Ovary (tissue), 3 donors: Measurements from ENCODE around the gene BSN.

Experiments used
- EP300 ChIP-seq: sonication (generic); formaldehyde crosslinking; IDR thresholded peaks from one replicate; pipeline ENCODE4 v1.6.1; 2017; ENCODE audit warnings: antibody characterized with exemption
- POLR2A ChIP-seq: fragments of 450-650 bp; IDR thresholded peaks from one replicate; pipeline ENCODE4 v1.6.1; 2017; ENCODE audit warnings: antibody characterized with exemption, mild to moderate bottlenecking, moderate library complexity
- TF ChIP-seq, protein P1 (sequence below), 3 donors: fragments of 450-650 bp in 2 of 3; fragments of 200-600 bp in 1 of 3; IDR thresholded peaks; one replicate each; pipeline versions ENCODE4 v1.5.1 to v1.8.0; 2016 to 2022; ENCODE audit warnings: antibody characterized with exemption in 3 of 3, mild to moderate bottlenecking in 1 of 3
- donor health status: DM: no; HTN: no; CAD: no.

DNA sequence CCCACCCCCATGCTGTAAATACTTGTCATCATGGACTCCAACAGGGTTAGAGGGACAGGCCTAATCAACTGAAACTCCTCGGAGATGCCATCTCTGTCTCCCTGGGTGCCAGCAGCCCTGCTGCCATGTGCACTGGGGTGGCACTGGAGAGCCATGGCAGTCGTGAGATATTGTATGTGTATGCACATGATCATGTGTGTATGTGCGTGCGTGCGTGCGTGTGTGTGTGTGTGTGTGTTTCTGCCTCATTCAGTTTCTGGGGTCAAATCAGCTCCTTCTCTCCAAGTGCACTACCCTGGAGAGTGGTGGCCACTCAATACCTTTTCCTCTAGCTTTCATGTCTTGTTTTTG, 116.6 kb downstream of the BSN start:
- TF ChIP-seq, protein P1, sequence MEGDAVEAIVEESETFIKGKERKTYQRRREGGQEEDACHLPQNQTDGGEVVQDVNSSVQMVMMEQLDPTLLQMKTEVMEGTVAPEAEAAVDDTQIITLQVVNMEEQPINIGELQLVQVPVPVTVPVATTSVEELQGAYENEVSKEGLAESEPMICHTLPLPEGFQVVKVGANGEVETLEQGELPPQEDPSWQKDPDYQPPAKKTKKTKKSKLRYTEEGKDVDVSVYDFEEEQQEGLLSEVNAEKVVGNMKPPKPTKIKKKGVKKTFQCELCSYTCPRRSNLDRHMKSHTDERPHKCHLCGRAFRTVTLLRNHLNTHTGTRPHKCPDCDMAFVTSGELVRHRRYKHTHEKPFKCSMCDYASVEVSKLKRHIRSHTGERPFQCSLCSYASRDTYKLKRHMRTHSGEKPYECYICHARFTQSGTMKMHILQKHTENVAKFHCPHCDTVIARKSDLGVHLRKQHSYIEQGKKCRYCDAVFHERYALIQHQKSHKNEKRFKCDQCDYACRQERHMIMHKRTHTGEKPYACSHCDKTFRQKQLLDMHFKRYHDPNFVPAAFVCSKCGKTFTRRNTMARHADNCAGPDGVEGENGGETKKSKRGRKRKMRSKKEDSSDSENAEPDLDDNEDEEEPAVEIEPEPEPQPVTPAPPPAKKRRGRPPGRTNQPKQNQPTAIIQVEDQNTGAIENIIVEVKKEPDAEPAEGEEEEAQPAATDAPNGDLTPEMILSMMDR (IDR thresholded peaks at IDR 0.05), result no peak
- TF ChIP-seq POLR2A (no peak), EP300 (no peak)
